ENCODE measurements around the gene REG4. TPM values are rescaled to one million over a fixed set of nuclear protein-coding genes. Genes with fewer than 3 reads are reported as not detected.

The REG4 gene
- total and polyA plus RNA-seq, 2 donors from 2014 or later: 0.34 TPM; not detected in 1

- DNase-seq (no peak), FAIRE-seq (no peak)
- H3K9me3 ChIP-seq (ENCODE audit: control insufficient read depth in 2 of 3, insufficient read depth in 1 of 3, low read length in 3 of 3): no peaks in the 10 kb centered on the region
- no peaks in the 10 kb centered on the region for H3K27me3 ChIP-seq (ENCODE audit: control insufficient read depth, insufficient read depth, low read length)
- peaks cover 0 to 35% (median 34%) of the 10 kb centered on the region in 3 donors for H3K4me1 ChIP-seq (ENCODE audit: control insufficient read depth in 2 of 3, insufficient read depth in 2 of 3, low read depth in 1 of 3, low read length in 3 of 3)
- intact Hi-C loops (cut with DNase I): no loop called here
- no peaks in the 10 kb centered on the region for H3K36me3 ChIP-seq (ENCODE audit: control insufficient read depth in 2 of 3, insufficient read depth in 3 of 3, low read length in 3 of 3)
- TF ChIP-seq CTCF (IDR thresholded peaks at IDR 0.05; ENCODE audit: borderline replicate concordance, extremely low read depth, insufficient read depth): no peak
- no peak overlapping the region for H3K27ac ChIP-seq (ENCODE audit: low read depth in 2 of 2, low read length in 2 of 2)
- H3K9ac ChIP-seq (ENCODE audit: low read length in 3 of 3): no peak overlapping the region
- H3K4me3 ChIP-seq (ENCODE audit: low read length in 3 of 3): no peak overlapping the region
Observed at GRCh38 chr1:119744598-119744942, 66.7 kb downstream of the REG4 start.

Other genes with a start within 250 kb of the REG4 start
- 8.3 TPM for gene ZNF697, start 163.2 kb downstream of the REG4 start, total RNA-seq
- gene ZNF697, start 163.2 kb downstream of the REG4 start, polyA plus RNA-seq (ENCODE audit: insufficient read depth, low read depth, low replicate concordance): 4.1 TPM
- gene PHGDH, start 99.5 kb downstream of the REG4 start, total RNA-seq: 71.9 TPM
- gene PHGDH, start 99.5 kb downstream of the REG4 start, polyA plus RNA-seq (ENCODE audit: insufficient read depth, low read depth, low replicate concordance): 126 TPM
- gene HMGCS2, start 42.6 kb downstream of the REG4 start, total RNA-seq: 3.9 TPM
- gene HMGCS2, start 42.6 kb downstream of the REG4 start, polyA plus RNA-seq (ENCODE audit: insufficient read depth, low read depth, low replicate concordance): 163 TPM
- gene ADAM30, start 85.1 kb upstream of the REG4 start, total RNA-seq: not detected
- gene ADAM30, start 85.1 kb upstream of the REG4 start, polyA plus RNA-seq (ENCODE audit: insufficient read depth, low read depth, low replicate concordance): not detected

Data from kidney (tissue), 14 donors.